Ishikawa (cell line): ENCODE results near the gene POTEB2.
"Not testable (repeated sequence)": the region's sequence is repeated elsewhere in the genome, so short reads cannot be mapped to it uniquely, and the experiment has no call there.

Source experiments
- REST ChIP-seq: IDR thresholded peaks from 2 replicates; pipeline ENCODE4 v1.6.1; 2012; ENCODE audit warnings: low read depth, mild to moderate bottlenecking
- TEAD4 ChIP-seq: IDR thresholded peaks from 2 replicates; pipeline ENCODE4 v1.6.1; 2012
- USF1 ChIP-seq: IDR thresholded peaks from 2 replicates; pipeline ENCODE4 v1.6.1; 2012

Gene POTEB2

DNA sequence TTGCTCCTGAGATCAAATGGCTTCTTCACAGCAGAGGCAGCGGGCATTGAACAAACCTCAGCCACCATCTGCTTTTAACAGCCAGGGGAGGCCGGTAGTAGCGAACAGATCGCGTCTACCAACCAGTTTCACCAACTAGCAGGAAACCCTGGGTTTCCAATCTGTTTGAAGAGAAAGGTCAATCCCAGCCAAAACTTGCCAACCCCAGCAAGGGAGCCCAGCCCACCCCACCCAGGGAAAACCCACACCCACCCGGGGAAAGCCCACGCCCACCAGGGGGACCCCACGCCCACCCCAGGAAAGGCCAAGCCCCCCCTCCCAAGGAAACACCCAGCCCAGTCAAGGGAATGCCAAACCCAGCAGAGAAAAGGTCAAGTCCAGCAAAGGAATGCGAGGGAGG, at the start of gene POTEB2:
Gene POTEB2 (minus strand): TSS at position 101 of the 400 bp plus-strand sequence. CDS start 33 bp downstream, at position 68.
- TF ChIP-seq TEAD4, USF1, REST: not testable (repeated sequence)
